A673 (cell line): ENCODE results near the gene CHAT. TPM values are rescaled to one million over a fixed set of nuclear protein-coding genes. Genes with fewer than 3 reads are reported as not detected.

Experiments used
- BruUV-seq: library from RNA; stranded (reverse); fragments of 400-500 nt; replicated peaks from 2 replicates; lab custom pipeline; 2021; lab: Mats Ljungman, UMichigan
- CTCF ChIA-PET: fragments of 300-600 bp; sonication (Branson Sonifier 250); formaldehyde crosslinking; loops from one replicate; lab custom pipeline; 2022; ENCODE audit warnings: antibody characterized with exemption; lab: Charles Lee
- POLR2A ChIA-PET: fragments of 300-600 bp; sonication (Branson Sonifier 250); formaldehyde crosslinking; loops from one replicate; lab custom pipeline; 2022; ENCODE audit warnings: antibody characterized with exemption; ENCODE audit not compliant: low non-redundant PET; lab: Charles Lee
- DNase-seq: peaks from one replicate; pipeline ENCODE4 v3.0.0-alpha.2; 2015; ENCODE audit warnings: low spot score
- H3K27ac ChIP-seq: fragments of 200-600 bp; sonication (generic); 2 replicates; pipeline ENCODE4 v1.5.1; 2016; ENCODE audit warnings: mixed run types, low read depth, mild to moderate bottlenecking, mixed read lengths, antibody characterized with exemption, low read length; ENCODE audit not compliant: poor library complexity, severe bottlenecking
- H3K27me3 ChIP-seq: fragments of 200-600 bp; sonication (generic); replicated peaks from 2 replicates; pipeline ENCODE4 v1.6.1; 2017; ENCODE audit warnings: mixed run types, low read depth, mild to moderate bottlenecking, mixed read lengths, antibody characterized with exemption, low read length; ENCODE audit not compliant: insufficient read depth, poor library complexity
- H3K36me3 ChIP-seq: fragments of 200-600 bp; sonication (generic); 2 replicates; pipeline ENCODE4 v1.6.1; 2016; ENCODE audit warnings: mixed run types, mild to moderate bottlenecking, mixed read lengths, antibody characterized with exemption, low read length; ENCODE audit not compliant: insufficient read depth, poor library complexity, severe bottlenecking
- H3K4me1 ChIP-seq: fragments of 200-600 bp; sonication (generic); 2 replicates; pipeline ENCODE4 v1.6.1; 2017; ENCODE audit warnings: mixed run types, mild to moderate bottlenecking, mixed read lengths, antibody characterized with exemption, low read length; ENCODE audit not compliant: insufficient read depth, poor library complexity, severe bottlenecking
- H3K4me3 ChIP-seq: fragments of 200-600 bp; sonication (generic); 2 replicates; pipeline ENCODE4 v1.5.1; 2016; ENCODE audit warnings: low read depth, mixed run types, mild to moderate bottlenecking, mixed read lengths, low read length; ENCODE audit not compliant: poor library complexity, severe bottlenecking
- H3K9me3 ChIP-seq: fragments of 200-600 bp; sonication (generic); 2 replicates; pipeline ENCODE4 v1.6.1; 2016; ENCODE audit warnings: mixed run types, low read depth, mild to moderate bottlenecking, mixed read lengths, antibody characterized with exemption, low read length; ENCODE audit not compliant: poor library complexity, severe bottlenecking
- CTCF ChIP-seq: fragments of 300-800, 200-600 bp; sonication (generic); conservative IDR thresholded peaks from 2 replicates; pipeline ENCODE4 v1.5.1; 2017; ENCODE audit warnings: low read depth, mild to moderate bottlenecking, antibody characterized with exemption, low read length, moderate library complexity, mixed read lengths
- EZH2 ChIP-seq: fragments of 200-600 bp; sonication (generic); IDR thresholded peaks from 2 replicates; pipeline ENCODE4 v1.6.1; 2017; ENCODE audit warnings: borderline replicate concordance, low read depth, mild to moderate bottlenecking, mixed read lengths, antibody characterized with exemption, low read length; ENCODE audit not compliant: poor library complexity, severe bottlenecking
- intact Hi-C: fragments of 100-400 bp; cut with micrococcal nuclease; formaldehyde crosslinking; loops from one replicate; pipeline ENCODE4 v1.10.0; 2022; ENCODE audit not compliant: unreplicated experiment
- total RNA-seq: library from RNA; stranded (reverse); gene quantifications from 2 replicates; pipeline ENCODE4 v1.2.3, GENCODE V29; 2021

The CHAT gene
- total RNA-seq, 1 experiment from 2014 or later, result 0.56 TPM

GRCh38 chr10:49615721-49616120 is 1.9 kb downstream of the CHAT start:
- no peak overlapping the region for H3K27ac ChIP-seq

GRCh38 chr10:49616421-49617101 is 2.7 kb downstream of the CHAT start:
- no TSS peak for BruUV-seq
- Histone ChIP-seq H3K4me1 (no peaks in the 10 kb centered on the region), H3K27me3 (peaks cover 57% of the 10 kb centered on the region), H3K4me3 (no peak overlapping the region), H3K9me3 (no peaks in the 10 kb centered on the region), H3K27ac (no peak overlapping the region), H3K36me3 (no peaks in the 10 kb centered on the region)
- no peak for TF ChIP-seq EZH2
- TF ChIP-seq CTCF, result no peak
- intact Hi-C loops, result no loop called here
- DNase-seq, result no peak
- POLR2A ChIA-PET, result no interaction called here
- CTCF ChIA-PET, result no interaction called here

More at GRCh38 chr10:49615721-49616120, 1.9 kb downstream of the CHAT start:
- TF ChIP-seq CTCF (no peak), EZH2 (no peak)
- CTCF ChIA-PET, result no interaction called here
- no peak for DNase-seq
- Histone ChIP-seq H3K9me3 (no peaks in the 10 kb centered on the region), H3K27me3 (peaks cover 65% of the 10 kb centered on the region), H3K4me1 (no peaks in the 10 kb centered on the region), H3K36me3 (no peaks in the 10 kb centered on the region), H3K4me3 (no peak overlapping the region)
- no TSS peak for BruUV-seq
- POLR2A ChIA-PET, result no interaction called here
- intact Hi-C loops, result no loop called here

- Histone ChIP-seq H3K27me3 (peaks cover 49% of the 10 kb centered on the region), H3K4me1 (no peaks in the 10 kb centered on the region), H3K36me3 (no peaks in the 10 kb centered on the region), H3K4me3 (no peak overlapping the region), H3K9me3 (no peaks in the 10 kb centered on the region), H3K27ac (no peak overlapping the region)
- no TSS peak for BruUV-seq
- DNase-seq, result no peak
- intact Hi-C loops, result no loop called here
- no peak for TF ChIP-seq EZH2
- no peak for TF ChIP-seq CTCF
- ChIA-PET POLR2A (no interaction called here), CTCF (no interaction called here)
Observed at GRCh38 chr10:49617121-49618020, 3.5 kb downstream of the CHAT start.
